ENCODE data around the gene C3. TPM values are rescaled to one million over a fixed set of nuclear protein-coding genes. Genes with fewer than 3 reads are reported as not detected.

C3 gene
- total RNA-seq, 1 donor from 2014 or later: 1.6 TPM

DNA sequence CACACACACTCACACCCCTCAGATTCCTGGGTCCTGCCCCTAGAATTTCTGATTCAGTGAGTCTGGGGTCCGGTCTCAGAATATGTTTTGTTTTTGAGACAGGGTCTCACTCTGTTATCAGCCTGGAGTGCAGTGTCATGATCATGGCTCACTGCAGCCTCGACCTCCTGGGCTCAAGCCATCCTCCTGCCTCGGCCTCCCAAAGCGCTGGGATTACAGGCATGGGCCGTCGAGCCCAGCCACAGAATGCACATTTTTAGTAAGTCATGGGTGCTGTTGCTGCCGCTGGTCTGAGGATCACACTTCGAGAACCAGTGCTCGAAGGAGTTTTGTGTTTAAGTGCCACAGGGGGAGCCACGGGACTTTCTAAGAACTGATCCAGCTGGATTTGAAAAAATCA is 28.4 kb downstream of the C3 start:
- Mint-ChIP-seq H3K9me3 (ENCODE audit: low read depth) (no peaks in the 10 kb centered on the region), H3K36me3 (ENCODE audit: insufficient read depth) (no peaks in the 10 kb centered on the region), H3K4me3 (ENCODE audit: low read depth) (no peak overlapping the region), H3K27me3 (no peaks in the 10 kb centered on the region), H3K27ac (no peak overlapping the region), H3K4me1 (ENCODE audit: low read depth) (no peaks in the 10 kb centered on the region)
- no peak for DNase-seq (ENCODE audit: low spot score, unreplicated experiment)
- TF ChIP-seq, protein P1, sequence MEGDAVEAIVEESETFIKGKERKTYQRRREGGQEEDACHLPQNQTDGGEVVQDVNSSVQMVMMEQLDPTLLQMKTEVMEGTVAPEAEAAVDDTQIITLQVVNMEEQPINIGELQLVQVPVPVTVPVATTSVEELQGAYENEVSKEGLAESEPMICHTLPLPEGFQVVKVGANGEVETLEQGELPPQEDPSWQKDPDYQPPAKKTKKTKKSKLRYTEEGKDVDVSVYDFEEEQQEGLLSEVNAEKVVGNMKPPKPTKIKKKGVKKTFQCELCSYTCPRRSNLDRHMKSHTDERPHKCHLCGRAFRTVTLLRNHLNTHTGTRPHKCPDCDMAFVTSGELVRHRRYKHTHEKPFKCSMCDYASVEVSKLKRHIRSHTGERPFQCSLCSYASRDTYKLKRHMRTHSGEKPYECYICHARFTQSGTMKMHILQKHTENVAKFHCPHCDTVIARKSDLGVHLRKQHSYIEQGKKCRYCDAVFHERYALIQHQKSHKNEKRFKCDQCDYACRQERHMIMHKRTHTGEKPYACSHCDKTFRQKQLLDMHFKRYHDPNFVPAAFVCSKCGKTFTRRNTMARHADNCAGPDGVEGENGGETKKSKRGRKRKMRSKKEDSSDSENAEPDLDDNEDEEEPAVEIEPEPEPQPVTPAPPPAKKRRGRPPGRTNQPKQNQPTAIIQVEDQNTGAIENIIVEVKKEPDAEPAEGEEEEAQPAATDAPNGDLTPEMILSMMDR (IDR thresholded peaks at IDR 0.05; ENCODE audit: unreplicated experiment): no peak

DNA sequence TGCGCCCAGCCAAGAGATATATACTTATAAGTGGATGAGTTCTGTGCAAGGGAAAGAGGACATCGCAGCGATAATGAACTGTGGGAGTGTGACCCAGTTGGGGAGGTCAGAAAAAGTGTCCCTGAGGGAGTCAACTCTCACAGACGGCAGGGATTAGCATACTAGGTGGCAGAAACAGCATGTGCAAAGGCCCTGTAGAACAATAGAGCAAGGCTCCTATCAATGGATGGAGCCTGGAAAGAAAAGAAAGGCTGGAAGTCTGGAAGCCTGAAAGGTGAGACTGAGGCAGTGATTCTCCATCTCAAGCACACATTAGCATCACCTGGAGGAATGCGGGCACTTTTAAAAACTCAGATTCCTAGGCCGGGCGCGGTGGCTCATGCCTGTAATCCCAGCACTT is 29.1 kb downstream of the C3 start:
- Mint-ChIP-seq H3K36me3 (ENCODE audit: insufficient read depth) (no peaks in the 10 kb centered on the region), H3K27me3 (peaks cover 2% of the 10 kb centered on the region), H3K9me3 (ENCODE audit: low read depth) (no peaks in the 10 kb centered on the region)

DNA sequence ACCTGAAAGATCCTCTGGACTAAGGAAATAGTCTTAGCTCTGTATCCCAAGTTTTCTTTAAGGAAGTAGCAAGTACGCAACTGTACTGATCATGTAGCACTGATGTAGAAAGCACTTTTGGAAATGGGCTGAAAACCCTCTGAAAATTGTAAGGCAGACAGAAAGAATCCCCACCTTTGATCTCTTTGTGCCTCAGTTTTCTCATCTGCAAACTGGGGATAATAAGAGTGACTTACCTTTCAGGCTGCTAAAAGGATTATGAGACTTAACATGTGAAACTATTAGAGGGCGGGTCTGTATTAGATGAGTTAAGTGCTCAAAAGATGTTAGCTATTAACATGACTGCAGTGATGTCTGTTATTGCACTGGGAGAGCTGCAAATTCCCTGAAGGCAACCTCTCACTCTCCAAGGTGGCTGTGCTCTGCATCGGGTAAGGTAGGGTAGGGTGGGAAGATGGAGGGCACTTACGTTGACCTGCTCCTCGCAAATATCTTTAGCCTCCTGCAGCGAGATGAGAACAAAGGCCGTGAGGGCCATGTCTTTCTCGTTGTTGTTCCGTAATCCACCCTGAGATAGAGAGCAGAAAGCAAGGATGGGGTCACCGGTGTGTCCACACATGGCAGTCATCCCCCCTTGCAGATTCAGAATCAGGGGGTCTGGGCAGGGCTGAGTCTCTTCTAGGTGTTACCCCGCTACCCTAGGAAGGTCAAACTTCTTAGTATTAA is 30.1 kb downstream of the C3 start:
- Mint-ChIP-seq H3K36me3 (ENCODE audit: insufficient read depth) (no peaks in the 10 kb centered on the region), H3K4me1 (ENCODE audit: low read depth) (no peaks in the 10 kb centered on the region)

More for the DNA sequence above, 29.1 kb downstream of the C3 start:
- TF ChIP-seq, protein P1 (IDR thresholded peaks at IDR 0.05; ENCODE audit: unreplicated experiment): no peak
- no peaks in the 10 kb centered on the region for H3K4me1 Mint-ChIP-seq (ENCODE audit: low read depth)
- no peak for DNase-seq (ENCODE audit: low spot score, unreplicated experiment)
- no peak overlapping the region for H3K27ac Mint-ChIP-seq
- H3K4me3 Mint-ChIP-seq (ENCODE audit: low read depth): no peak overlapping the region

DNA sequence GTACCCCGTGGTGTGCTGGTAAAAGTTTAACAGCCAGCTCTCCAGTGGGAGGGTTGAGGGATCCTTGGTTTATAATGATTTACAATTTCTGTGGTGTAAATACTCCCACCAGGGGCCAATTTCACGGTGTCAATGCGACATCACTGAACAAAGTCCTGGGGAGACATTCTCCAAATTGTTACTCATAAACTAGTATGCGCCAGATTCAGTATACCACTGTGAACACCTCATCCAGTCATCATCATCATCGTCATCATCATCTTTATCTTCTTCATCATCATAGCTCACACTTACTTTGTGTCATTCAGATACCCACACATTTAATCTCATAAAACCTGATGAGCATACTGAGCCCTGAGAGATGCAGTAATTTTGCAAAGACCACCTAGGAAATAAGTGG is 33.3 kb downstream of the C3 start:
- H3K27ac Mint-ChIP-seq: no peak overlapping the region
- no peaks in the 10 kb centered on the region for H3K9me3 Mint-ChIP-seq (ENCODE audit: low read depth)
- no peaks in the 10 kb centered on the region for H3K4me1 Mint-ChIP-seq (ENCODE audit: low read depth)
- H3K36me3 Mint-ChIP-seq (ENCODE audit: insufficient read depth): no peaks in the 10 kb centered on the region
- no peak overlapping the region for H3K4me3 Mint-ChIP-seq (ENCODE audit: low read depth)
- no peak for DNase-seq (ENCODE audit: low spot score, unreplicated experiment)
- H3K27me3 Mint-ChIP-seq: peaks cover 3% of the 10 kb centered on the region
- TF ChIP-seq, protein P1 (IDR thresholded peaks at IDR 0.05; ENCODE audit: unreplicated experiment): no peak

More for the DNA sequence above, 30.1 kb downstream of the C3 start:
- no peak overlapping the region for H3K27ac Mint-ChIP-seq
- no peak overlapping the region for H3K4me3 Mint-ChIP-seq (ENCODE audit: low read depth)
- H3K27me3 Mint-ChIP-seq: peaks cover 3% of the 10 kb centered on the region
- TF ChIP-seq, protein P1 (IDR thresholded peaks at IDR 0.05; ENCODE audit: unreplicated experiment): no peak
- no peak for DNase-seq (ENCODE audit: low spot score, unreplicated experiment)
- no peaks in the 10 kb centered on the region for H3K9me3 Mint-ChIP-seq (ENCODE audit: low read depth)

DNA sequence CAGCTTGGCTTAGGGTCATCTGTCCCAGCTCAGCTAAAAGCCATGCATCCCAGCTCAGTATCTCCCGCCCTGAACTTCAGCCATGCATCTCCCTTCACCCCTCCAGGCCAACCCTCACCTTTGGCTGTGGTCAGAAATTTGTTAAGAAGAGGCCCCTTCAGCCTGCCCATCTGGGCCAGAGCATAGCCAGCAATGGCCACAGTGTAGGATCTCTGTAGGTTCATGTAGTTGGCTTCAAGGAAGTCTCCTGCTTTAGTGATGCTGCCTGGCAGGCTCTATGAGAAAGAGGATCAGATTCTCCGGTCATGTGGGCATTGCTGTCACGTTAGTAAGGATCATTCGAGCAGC is 33.8 kb downstream of the C3 start:
- Mint-ChIP-seq H3K9me3 (ENCODE audit: low read depth) (no peaks in the 10 kb centered on the region), H3K4me3 (ENCODE audit: low read depth) (no peak overlapping the region)

More for the DNA sequence above, 33.8 kb downstream of the C3 start:
- Mint-ChIP-seq H3K27me3 (peaks cover 3% of the 10 kb centered on the region), H3K27ac (no peak overlapping the region), H3K36me3 (ENCODE audit: insufficient read depth) (no peaks in the 10 kb centered on the region), H3K4me1 (ENCODE audit: low read depth) (no peaks in the 10 kb centered on the region)
- TF ChIP-seq, protein P1 (IDR thresholded peaks at IDR 0.05; ENCODE audit: unreplicated experiment): no peak
- DNase-seq (ENCODE audit: low spot score, unreplicated experiment): no peak

Measured in progenitor cell of endocrine pancreas (in vitro differentiated cells).